A549 (cell line): ENCODE results near the gene AP3B2. TPM values are rescaled to one million over a fixed set of nuclear protein-coding genes. Genes with fewer than 3 reads are reported as not detected.

ENCODE experiments used
- ATAC-seq, 2 experiments: fragments of 200-7000 bp in 1 of 2; fragments of >200 bp in 1 of 2; cut with Nextera tagmentation in 1 of 2; cut with Tn5 transposase in 1 of 2; 3 replicates each; pipeline versions ENCODE4 v1.8.0 to v1.9.1; 2018 to 2020; ENCODE audit warnings: mild to moderate bottlenecking in 1 of 2, moderate library complexity in 1 of 2
- CTCF ChIA-PET: fragments of 300-600 bp; sonication (Branson Sonifier 250); formaldehyde crosslinking; extraction: SDS; loops from one replicate; lab custom pipeline; 2021; ENCODE audit warnings: antibody characterized with exemption, inconsistent platforms; lab: Yijun Ruan, JAX
- POLR2A ChIA-PET: fragments of 350-600 bp; formaldehyde crosslinking; extraction: SDS; loops from one replicate; lab custom pipeline; 2021; ENCODE audit warnings: antibody characterized with exemption, inconsistent platforms; lab: Yijun Ruan, JAX
- DNase-seq, 2 experiments: peaks; one replicate each; pipeline versions ENCODE4 v3.0.0 to v3.0.0-alpha.2; 2011 to 2016; ENCODE audit warnings: low read depth in 1 of 2, low spot score in 1 of 2
- FAIRE-seq: peaks from 2 replicates; lab custom pipeline; 2011; peaks lifted over from hg19 to GRCh38; lab: Jason Lieb, UNC
- H3K27ac ChIP-seq, 2 experiments: fragments of >200 bp; sonication (Bioruptor Twin); formaldehyde crosslinking; 3 replicates each; pipeline ENCODE4 v1.5.1; 2016 to 2017
- H3K4me1 ChIP-seq: fragments of >200 bp; sonication (Bioruptor Twin); formaldehyde crosslinking; 3 replicates; pipeline ENCODE4 v1.6.1; 2016
- H3K4me2 ChIP-seq: fragments of >200 bp; sonication (Bioruptor Twin); formaldehyde crosslinking; 3 replicates; pipeline ENCODE4 v1.6.1; 2016
- H3K4me3 ChIP-seq: fragments of >200 bp; sonication (Bioruptor Twin); formaldehyde crosslinking; 3 replicates; pipeline ENCODE4 v1.5.1; 2016
- H3K9me3 ChIP-seq: fragments of >200 bp; sonication (Bioruptor Twin); formaldehyde crosslinking; 3 replicates; pipeline ENCODE4 v1.6.1; 2016
- BCL3 ChIP-seq: fragments of >200 bp; sonication (Bioruptor Twin); formaldehyde crosslinking; IDR thresholded peaks from 3 replicates; pipeline ENCODE4 v1.6.1; 2016
- ELK1 ChIP-seq: fragments of 150-350 bp; IDR thresholded peaks from 2 replicates; pipeline ENCODE4 v1.6.1; 2014; ENCODE audit warnings: low read depth, mild to moderate bottlenecking, low read length
- ESRRA ChIP-seq: fragments of 150-350 bp; IDR thresholded peaks from 2 replicates; pipeline ENCODE4 v1.6.1; 2014; ENCODE audit warnings: mild to moderate bottlenecking, low read length, borderline replicate concordance
- FOSB ChIP-seq: fragments of 250-450 bp; sonication (Bioruptor Pico); IDR thresholded peaks from 2 replicates; pipeline ENCODE4 v1.5.0; 2020; ENCODE audit warnings: mild to moderate bottlenecking, moderate library complexity
- FOSL2 ChIP-seq, 2 experiments: fragments of 450-650 bp in 1 of 2; fragments of >200 bp in 1 of 2; sonication (Bioruptor Twin) in 1 of 2; formaldehyde crosslinking; IDR thresholded peaks; 2 replicates each; pipeline versions ENCODE4 v1.5.0 to v1.6.1; 2016 to 2020; ENCODE audit warnings: mild to moderate bottlenecking in 1 of 2, moderate library complexity in 1 of 2
- HMGXB4 ChIP-seq: fragments of 250-450 bp; sonication (Bioruptor Pico); IDR thresholded peaks from 2 replicates; pipeline ENCODE4 v1.5.0; 2021; ENCODE audit warnings: mild to moderate bottlenecking, moderate library complexity, borderline replicate concordance
- HOXB13 ChIP-seq: fragments of 250-450 bp; sonication (Bioruptor Pico); IDR thresholded peaks from 2 replicates; pipeline ENCODE4 v1.5.0; 2020; ENCODE audit warnings: low read depth, mild to moderate bottlenecking, moderate library complexity
- MAFK ChIP-seq: fragments of 450-650 bp; IDR thresholded peaks from 2 replicates; pipeline ENCODE4 v1.6.1; 2014; ENCODE audit not compliant: partially characterized antibody
- MAZ ChIP-seq: fragments of 150-350 bp; IDR thresholded peaks from 2 replicates; pipeline ENCODE4 v1.6.1; 2014; ENCODE audit warnings: antibody characterized with exemption, low read depth, low read length, borderline replicate concordance
- NPAS2 ChIP-seq: fragments of 250-450 bp; sonication (Bioruptor Pico); IDR thresholded peaks from 2 replicates; pipeline ENCODE4 v1.8.0; 2022; ENCODE audit warnings: mild to moderate bottlenecking, moderate library complexity, borderline replicate concordance
- PHF8 ChIP-seq: fragments of 200-600 bp; sonication (generic); IDR thresholded peaks from 2 replicates; pipeline ENCODE4 v1.6.1; 2016; ENCODE audit warnings: low read depth, mild to moderate bottlenecking, antibody characterized with exemption, moderate library complexity, borderline replicate concordance
- RCOR1 ChIP-seq: fragments of 150-350 bp; IDR thresholded peaks from 2 replicates; pipeline ENCODE4 v1.6.1; 2014; ENCODE audit warnings: antibody characterized with exemption, low read length, low read depth
- TP53 ChIP-seq: fragments of 250-450 bp; sonication (Bioruptor Pico); IDR thresholded peaks from 2 replicates; pipeline ENCODE4 v1.5.0; 2021; ENCODE audit warnings: mild to moderate bottlenecking, moderate library complexity
- ZNF302 ChIP-seq: fragments of 250-450 bp; sonication (Bioruptor Pico); IDR thresholded peaks from 2 replicates; pipeline ENCODE4 v1.9.0; 2021; ENCODE audit warnings: inconsistent platforms, mild to moderate bottlenecking, moderate library complexity
- WGBS: methylation state at CpG from one replicate; pipeline ENCODE4 v1.1.6; 2017; ENCODE audit errors: missing lambda C conversion rate; 5-methylcytosine and 5-hydroxymethylcytosine counted together
- polyA plus RNA-seq, 4 experiments: library from polyadenylated mRNA; depleted of rRNA in 3 of 4; stranded (reverse); fragments of >200 nt; fragmentation: RNase III in 1 of 4; extraction: RNeasy Plus Mini Kit Qiagen cat#74134 plus additional on column Dnase treatment in 1 of 4; gene quantifications; 2 replicates in 3 of 4; 3 replicates in 1 of 4; pipeline ENCODE4 v1.2.3, GENCODE V29; 2011 to 2017
- TF ChIP-seq, protein P1 (sequence below): fragments of 200-600 bp; sonication (generic); IDR thresholded peaks from 2 replicates; pipeline ENCODE4 v1.6.1; 2016; ENCODE audit warnings: antibody characterized with exemption, mild to moderate bottlenecking, moderate library complexity

AP3B2 gene
- polyA plus RNA-seq, 2 of the 4 experiments (the other 2 are of a cell fraction) = 0.32 to 0.68 TPM

- ChIA-PET POLR2A (no interaction called here), CTCF (no interaction called here)
- Histone ChIP-seq H3K27ac (no peak overlapping the region), H3K4me2 (no peak overlapping the region), H3K4me1 (no peaks in the 10 kb centered on the region), H3K4me3 (no peak overlapping the region), H3K9me3 (no peaks in the 10 kb centered on the region)
- no peak for ATAC-seq
- WGBS = 53% methylated on average over 4 of the region's 4 CpGs
- no peak for FAIRE-seq
- DNase-seq = no peak
- TF ChIP-seq MAFK (peak; percentile 89), ZNF302 (no peak)
These were observed 39.0 kb downstream of the AP3B2 start for GRCh38 chr15:82670699-82671098.

GRCh38 chr15:82666606-82667005, 43.1 kb downstream of the AP3B2 start:
- TF ChIP-seq ELK1 (no peak), TP53 (CRISPR knock-in tag) (no peak), NPAS2 (no peak), MAZ (no peak), FOSB (CRISPR knock-in tag) (no peak), FOSL2 (IDR thresholded peaks at IDR 0.05) (no peak), FOSL2 (CRISPR knock-in tag; IDR thresholded peaks at IDR 0.05) (no peak), BCL3 (no peak), RCOR1 (no peak), HOXB13 (no peak), HMGXB4 (CRISPR knock-in tag) (no peak), ESRRA (no peak), PHF8 (no peak)
- TF ChIP-seq, protein P1, sequence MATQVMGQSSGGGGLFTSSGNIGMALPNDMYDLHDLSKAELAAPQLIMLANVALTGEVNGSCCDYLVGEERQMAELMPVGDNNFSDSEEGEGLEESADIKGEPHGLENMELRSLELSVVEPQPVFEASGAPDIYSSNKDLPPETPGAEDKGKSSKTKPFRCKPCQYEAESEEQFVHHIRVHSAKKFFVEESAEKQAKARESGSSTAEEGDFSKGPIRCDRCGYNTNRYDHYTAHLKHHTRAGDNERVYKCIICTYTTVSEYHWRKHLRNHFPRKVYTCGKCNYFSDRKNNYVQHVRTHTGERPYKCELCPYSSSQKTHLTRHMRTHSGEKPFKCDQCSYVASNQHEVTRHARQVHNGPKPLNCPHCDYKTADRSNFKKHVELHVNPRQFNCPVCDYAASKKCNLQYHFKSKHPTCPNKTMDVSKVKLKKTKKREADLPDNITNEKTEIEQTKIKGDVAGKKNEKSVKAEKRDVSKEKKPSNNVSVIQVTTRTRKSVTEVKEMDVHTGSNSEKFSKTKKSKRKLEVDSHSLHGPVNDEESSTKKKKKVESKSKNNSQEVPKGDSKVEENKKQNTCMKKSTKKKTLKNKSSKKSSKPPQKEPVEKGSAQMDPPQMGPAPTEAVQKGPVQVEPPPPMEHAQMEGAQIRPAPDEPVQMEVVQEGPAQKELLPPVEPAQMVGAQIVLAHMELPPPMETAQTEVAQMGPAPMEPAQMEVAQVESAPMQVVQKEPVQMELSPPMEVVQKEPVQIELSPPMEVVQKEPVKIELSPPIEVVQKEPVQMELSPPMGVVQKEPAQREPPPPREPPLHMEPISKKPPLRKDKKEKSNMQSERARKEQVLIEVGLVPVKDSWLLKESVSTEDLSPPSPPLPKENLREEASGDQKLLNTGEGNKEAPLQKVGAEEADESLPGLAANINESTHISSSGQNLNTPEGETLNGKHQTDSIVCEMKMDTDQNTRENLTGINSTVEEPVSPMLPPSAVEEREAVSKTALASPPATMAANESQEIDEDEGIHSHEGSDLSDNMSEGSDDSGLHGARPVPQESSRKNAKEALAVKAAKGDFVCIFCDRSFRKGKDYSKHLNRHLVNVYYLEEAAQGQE = no peak
- Histone ChIP-seq H3K4me3 (no peak overlapping the region), H3K27ac (no peak overlapping the region), H3K4me2 (no peak overlapping the region), H3K9me3 (no peaks in the 10 kb centered on the region), H3K4me1 (no peaks in the 10 kb centered on the region)
- CTCF ChIA-PET = no interaction called here
- POLR2A ChIA-PET = no interaction called here
- ATAC-seq (no peak), FAIRE-seq (no peak), DNase-seq (no peak)
- 73% methylated on average over 10 of the region's 10 CpGs for WGBS
